Tibial nerve (tissue), 4 donors: ENCODE measurements around the gene ZCCHC9. TPM values are rescaled to one million over a fixed set of nuclear protein-coding genes. Genes with fewer than 3 reads are reported as not detected.
"Not testable (repeated sequence)": the region's sequence is repeated elsewhere in the genome, so short reads cannot be mapped to it uniquely, and the experiment has no call there.

Experiments used
- DNase-seq, 2 donors: peaks; one replicate each; pipeline ENCODE4 v3.0.0-alpha.2; 2019; ENCODE audit warnings: low spot score in 2 of 2
- H3K27ac ChIP-seq, 4 donors: fragments of 200-600 bp; sonication (generic) in 3 of 4; one replicate each; pipeline ENCODE4 v1.5.1; 2017 to 2019; ENCODE audit warnings: mild to moderate bottlenecking in 1 of 4
- H3K27me3 ChIP-seq, 2 donors: fragments of 200-600 bp; sonication (generic) in 1 of 2; one replicate each; pipeline versions ENCODE4 v1.5.1 to v1.6.0; 2017 to 2019
- H3K36me3 ChIP-seq, 3 donors: fragments of 200-600 bp; sonication (generic); one replicate each; pipeline ENCODE4 v1.5.1; 2018 to 2019
- H3K4me1 ChIP-seq, 4 donors: fragments of 200-600 bp; sonication (generic) in 3 of 4; one replicate each; pipeline ENCODE4 v1.5.1; 2017 to 2019
- H3K4me3 ChIP-seq, 4 donors: fragments of 200-600 bp; sonication (generic) in 3 of 4; one replicate each; pipeline ENCODE4 v1.5.1; 2017 to 2019; ENCODE audit warnings: mild to moderate bottlenecking in 1 of 4, moderate library complexity in 1 of 4
- H3K9me3 ChIP-seq, 4 donors: fragments of 200-600 bp; sonication (generic) in 3 of 4; one replicate each; pipeline ENCODE4 v1.5.1; 2017 to 2019
- CTCF ChIP-seq, 5 experiments: fragments of 200-600 bp in 3 of 5; fragments of 450-650 bp in 2 of 5; sonication (generic) in 3 of 5; IDR thresholded peaks; one replicate each; pipeline ENCODE4 v1.5.1; 2016 to 2019; ENCODE audit warnings: antibody characterized with exemption in 5 of 5, mild to moderate bottlenecking in 3 of 5, moderate library complexity in 2 of 5
- EP300 ChIP-seq, 2 donors: sonication (generic); formaldehyde crosslinking; IDR thresholded peaks; one replicate each; pipeline ENCODE4 v1.6.1; 2017; ENCODE audit warnings: antibody characterized with exemption in 2 of 2, mild to moderate bottlenecking in 1 of 2
- POLR2A ChIP-seq, 2 donors: fragments of 450-650 bp; IDR thresholded peaks; one replicate each; pipeline ENCODE4 v1.6.1; 2017; ENCODE audit warnings: antibody characterized with exemption in 2 of 2, mild to moderate bottlenecking in 2 of 2, moderate library complexity in 2 of 2
- WGBS, 2 donors: methylation state at CpG; one replicate each; pipeline ENCODE4 v1.1.5; 2018; 5-methylcytosine and 5-hydroxymethylcytosine counted together
- total RNA-seq, 4 donors: library from RNA; depleted of rRNA; stranded (reverse); fragments of >200 nt; gene quantifications; one replicate each; pipeline ENCODE4 v1.1.0, GENCODE V29; 2016

The ZCCHC9 gene
- total RNA-seq, 4 donors from 2014 or later = 18.2 to 18.8 (median 18.4) TPM

- no peaks in the 10 kb centered on the region for H3K27me3 ChIP-seq
- no peak for DNase-seq
- 73 to 77% methylated on average over 2 of the region's 2 CpGs for WGBS, 2 donors
- H3K36me3 ChIP-seq = no peaks in the 10 kb centered on the region
- H3K4me1 ChIP-seq = no peaks in the 10 kb centered on the region
- H3K4me3 ChIP-seq = no peak overlapping the region
- TF ChIP-seq CTCF (IDR thresholded peaks at IDR 0.05) (no peak), EP300 (IDR thresholded peaks at IDR 0.05) (no peak), POLR2A (IDR thresholded peaks at IDR 0.05) (no peak)
- H3K9me3 ChIP-seq = no peaks in the 10 kb centered on the region
- no peak overlapping the region for H3K27ac ChIP-seq
These were observed 34.6 kb downstream of the ZCCHC9 start for GRCh38 chr5:81335946-81336345.

- H3K9me3 ChIP-seq = no peaks in the 10 kb centered on the region
- H3K4me1 ChIP-seq = no peaks in the 10 kb centered on the region
- no peaks in the 10 kb centered on the region for H3K36me3 ChIP-seq
- no peaks in the 10 kb centered on the region for H3K27me3 ChIP-seq
- 42 to 50% methylated on average over 1 of the region's 1 CpG for WGBS, 2 donors
- TF ChIP-seq CTCF (IDR thresholded peaks at IDR 0.05) = no peak
- TF ChIP-seq EP300 (IDR thresholded peaks at IDR 0.05) = no peak
- no peak for TF ChIP-seq POLR2A (IDR thresholded peaks at IDR 0.05)
- DNase-seq = no peak
- no peak overlapping the region for H3K27ac ChIP-seq
- H3K4me3 ChIP-seq = no peak overlapping the region
These were observed 35.2 kb downstream of the ZCCHC9 start for GRCh38 chr5:81336556-81336955.

DNA sequence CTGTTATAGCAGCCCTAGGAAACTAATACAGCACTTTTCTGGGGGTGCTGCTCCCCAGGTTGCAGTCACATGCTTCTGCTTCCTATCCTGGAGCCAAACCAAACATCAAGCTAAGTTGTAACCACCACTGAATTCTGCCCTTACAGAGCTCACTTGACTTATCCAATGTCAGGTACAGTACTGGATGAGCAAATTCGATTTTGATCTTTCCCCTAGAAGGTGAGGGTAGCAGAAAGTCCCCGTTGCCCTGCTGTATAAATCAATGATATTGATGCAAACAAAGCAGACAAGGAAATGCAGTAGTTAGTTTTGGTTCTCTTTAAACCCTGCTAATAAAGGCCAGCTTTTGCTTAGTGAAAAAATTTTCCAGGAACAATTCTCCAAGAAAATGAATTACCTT is 36.4 kb downstream of the ZCCHC9 start:
- no peak for TF ChIP-seq CTCF (IDR thresholded peaks at IDR 0.05)
- no peak for TF ChIP-seq EP300 (IDR thresholded peaks at IDR 0.05)
- TF ChIP-seq POLR2A (IDR thresholded peaks at IDR 0.05) = no peak
- 86 to 87% methylated on average over 2 of the region's 2 CpGs for WGBS, 2 donors
- no peak overlapping the region for H3K27ac ChIP-seq
- no peaks in the 10 kb centered on the region for H3K36me3 ChIP-seq
- no peaks in the 10 kb centered on the region for H3K27me3 ChIP-seq
- no peak overlapping the region for H3K4me3 ChIP-seq
- DNase-seq = no peak
- no peaks in the 10 kb centered on the region for H3K4me1 ChIP-seq
- no peaks in the 10 kb centered on the region for H3K9me3 ChIP-seq

- H3K4me1 ChIP-seq, H3K27me3 ChIP-seq, H3K27ac ChIP-seq, H3K4me3 ChIP-seq, DNase-seq, H3K36me3 ChIP-seq, H3K9me3 ChIP-seq: not testable (repeated sequence)
- 71 to 80% methylated on average over 3 of the region's 3 CpGs for WGBS, 2 donors
These were observed 36.8 kb downstream of the ZCCHC9 start for GRCh38 chr5:81338213-81338612.

DNA sequence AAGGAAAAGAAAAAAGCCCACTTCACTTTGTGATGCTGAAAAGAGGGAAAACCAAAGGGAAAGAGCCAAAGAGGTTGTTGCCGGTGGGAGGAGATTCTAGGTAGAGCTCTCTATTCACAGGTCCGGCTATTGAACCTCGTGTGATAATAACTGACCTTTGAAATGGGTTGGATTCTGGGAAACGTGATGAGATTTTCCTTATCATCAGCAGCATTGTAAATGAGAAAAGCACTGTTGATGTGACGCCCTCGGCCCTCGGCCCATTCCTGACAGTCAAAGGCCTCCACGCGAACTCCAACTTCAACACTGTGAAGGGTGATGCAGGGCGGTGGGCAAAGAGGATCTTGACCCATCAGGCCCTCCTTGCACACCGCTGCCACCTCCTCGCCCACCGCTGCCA is 43.3 kb downstream of the ZCCHC9 start:
- 88 to 94% methylated on average over 13 of the region's 13 CpGs for WGBS, 2 donors
- DNase-seq = no peak
- no peak overlapping the region for H3K27ac ChIP-seq
- no peaks in the 10 kb centered on the region for H3K9me3 ChIP-seq
- H3K36me3 ChIP-seq = no peaks in the 10 kb centered on the region
- TF ChIP-seq EP300 (IDR thresholded peaks at IDR 0.05) (no peak), CTCF (IDR thresholded peaks at IDR 0.05) (no peak), POLR2A (IDR thresholded peaks at IDR 0.05) (no peak)
- no peaks in the 10 kb centered on the region for H3K27me3 ChIP-seq
- H3K4me3 ChIP-seq = no peak overlapping the region
- H3K4me1 ChIP-seq = no peaks in the 10 kb centered on the region

- no peak overlapping the region for H3K4me3 ChIP-seq
- no peak overlapping the region for H3K27ac ChIP-seq
- DNase-seq = no peak
- 88 to 93% methylated on average over 5 of the region's 5 CpGs for WGBS, 2 donors
- TF ChIP-seq CTCF (IDR thresholded peaks at IDR 0.05) (no peak), POLR2A (IDR thresholded peaks at IDR 0.05) (no peak), EP300 (IDR thresholded peaks at IDR 0.05) (no peak)
- no peaks in the 10 kb centered on the region for H3K4me1 ChIP-seq
- no peaks in the 10 kb centered on the region for H3K36me3 ChIP-seq
- H3K9me3 ChIP-seq = no peaks in the 10 kb centered on the region
- H3K27me3 ChIP-seq = no peaks in the 10 kb centered on the region
These were observed 44.1 kb downstream of the ZCCHC9 start for GRCh38 chr5:81345411-81346003.
